HG03342 (cell line): ENCODE results near the gene JAK2.
"Not testable (repeated sequence)": the region's sequence is repeated elsewhere in the genome, so short reads cannot be mapped to it uniquely, and the experiment has no call there.

Source experiments
- ATAC-seq: cut with Tn5 transposase; IDR thresholded peaks from one replicate; pipeline ENCODE4 v1.9.1; 2021; ENCODE audit warnings: mild to moderate bottlenecking, moderate library complexity; ENCODE audit not compliant: unreplicated experiment

Gene JAK2

GRCh38 chr9:4984621-4985385 lies at the start of gene JAK2:
Gene JAK2 (plus strand): TSS chr9:4985272. CDS start chr9:5021988, 36,716 bp downstream.
- peak; percentile 63 for ATAC-seq

GRCh38 chr9:4936277-4936676 lies 48.8 kb upstream of the JAK2 start:
- ATAC-seq = peak; percentile 30

- peak; percentile 45 for ATAC-seq
Observed at GRCh38 chr9:4936823-4937222, 48.2 kb upstream of the JAK2 start.

- no peak for ATAC-seq
Observed at GRCh38 chr9:4937446-4937845, 47.6 kb upstream of the JAK2 start.

- no peak for ATAC-seq
Observed at GRCh38 chr9:4938496-4938895, 46.6 kb upstream of the JAK2 start.

GRCh38 chr9:4939118-4939561 lies 45.9 kb upstream of the JAK2 start:
- peak; percentile 80 for ATAC-seq

- not testable (repeated sequence) for ATAC-seq
Observed at GRCh38 chr9:4942042-4942691, 42.9 kb upstream of the JAK2 start.

GRCh38 chr9:4943346-4943745 lies 41.7 kb upstream of the JAK2 start:
- no peak for ATAC-seq

GRCh38 chr9:4944431-4945211 lies 40.5 kb upstream of the JAK2 start:
- not testable (repeated sequence) for ATAC-seq

GRCh38 chr9:4946937-4947336 lies 38.1 kb upstream of the JAK2 start:
- no peak for ATAC-seq

- no peak for ATAC-seq
Observed at GRCh38 chr9:4955836-4956235, 29.2 kb upstream of the JAK2 start.

- ATAC-seq = no peak
Observed at GRCh38 chr9:4959031-4959430, 26.0 kb upstream of the JAK2 start.

- no peak for ATAC-seq
Observed at GRCh38 chr9:4962085-4962484, 23.0 kb upstream of the JAK2 start.

GRCh38 chr9:4964540-4964939 lies 20.5 kb upstream of the JAK2 start:
- ATAC-seq = no peak

GRCh38 chr9:4965174-4965821 lies 19.8 kb upstream of the JAK2 start:
- no peak for ATAC-seq

GRCh38 chr9:4967523-4967922 lies 17.5 kb upstream of the JAK2 start:
- no peak for ATAC-seq

- no peak for ATAC-seq
Observed at GRCh38 chr9:4969130-4969529, 15.9 kb upstream of the JAK2 start.

- peak; percentile 89 for ATAC-seq
Observed at GRCh38 chr9:4970970-4971641, 14.0 kb upstream of the JAK2 start.

GRCh38 chr9:4973246-4973645 lies 11.8 kb upstream of the JAK2 start:
- ATAC-seq = no peak

GRCh38 chr9:4973902-4974301 lies 11.2 kb upstream of the JAK2 start:
- ATAC-seq = no peak

- ATAC-seq = no peak
Observed at GRCh38 chr9:4979239-4979638, 5.8 kb upstream of the JAK2 start.
